ENCODE results near the gene OR51B2.

The OR51B2 gene

DNA sequence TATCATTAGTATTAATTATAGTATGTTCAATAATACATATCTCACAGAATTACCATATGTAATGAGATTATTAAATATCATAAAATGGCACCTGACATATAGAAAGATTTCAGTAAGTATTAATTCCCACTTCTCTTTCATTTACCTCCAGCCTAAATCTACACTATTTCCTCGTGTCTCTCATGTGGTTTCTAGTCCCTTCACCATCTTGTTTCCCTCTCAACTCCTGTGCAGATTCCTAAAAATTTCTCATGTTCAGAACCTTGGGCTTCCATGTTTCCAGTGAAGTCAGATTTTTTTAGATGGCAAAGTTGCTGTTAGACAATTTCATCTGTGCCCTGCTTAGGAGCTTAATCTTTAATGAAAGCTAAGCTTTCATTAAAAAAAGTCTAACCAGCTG lies 40.2 kb downstream of the OR51B2 start:
- no peak for DNase-seq (ENCODE audit: low read depth in 2 of 2)

DNA sequence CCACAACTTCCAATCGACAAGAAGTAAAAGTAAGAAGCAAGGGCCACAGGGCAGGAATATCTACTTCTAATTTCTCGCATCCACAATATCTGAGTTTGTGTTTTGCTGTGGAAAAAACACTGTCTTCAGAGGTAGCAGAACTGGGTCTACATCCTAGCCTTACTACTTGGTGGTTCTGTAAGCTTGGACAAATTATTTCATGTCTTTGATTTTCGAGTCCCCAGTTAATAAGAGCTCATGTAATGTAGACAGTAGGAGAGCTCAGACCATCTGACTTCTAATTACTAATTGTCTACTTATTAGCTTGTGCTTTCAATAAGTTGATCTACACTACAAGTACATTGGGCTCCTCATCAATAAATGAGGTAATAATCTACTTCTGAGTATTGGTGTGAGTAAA lies 41.0 kb downstream of the OR51B2 start:
- no peak for DNase-seq (ENCODE audit: low read depth in 2 of 2)

DNA sequence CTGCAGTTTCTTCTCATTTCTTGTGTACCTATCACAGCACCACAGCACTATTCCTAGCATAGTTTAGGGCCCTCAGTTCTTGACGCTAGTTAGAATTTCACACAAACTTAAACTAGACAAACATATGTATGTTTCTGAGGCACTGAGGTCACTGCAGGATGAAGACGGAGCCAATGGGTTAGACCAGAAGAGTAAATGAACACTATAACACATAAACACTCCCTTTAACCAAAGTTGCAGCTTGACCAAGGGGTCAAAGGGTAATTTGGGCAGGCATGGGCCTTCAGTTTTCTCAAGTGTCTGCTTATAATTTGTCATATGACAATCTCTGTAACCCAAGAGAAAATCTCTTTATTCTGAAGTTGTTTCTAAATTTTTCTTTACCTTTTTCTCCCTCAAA lies 41.5 kb downstream of the OR51B2 start:
- no peak for DNase-seq (ENCODE audit: low read depth in 2 of 2)

DNA sequence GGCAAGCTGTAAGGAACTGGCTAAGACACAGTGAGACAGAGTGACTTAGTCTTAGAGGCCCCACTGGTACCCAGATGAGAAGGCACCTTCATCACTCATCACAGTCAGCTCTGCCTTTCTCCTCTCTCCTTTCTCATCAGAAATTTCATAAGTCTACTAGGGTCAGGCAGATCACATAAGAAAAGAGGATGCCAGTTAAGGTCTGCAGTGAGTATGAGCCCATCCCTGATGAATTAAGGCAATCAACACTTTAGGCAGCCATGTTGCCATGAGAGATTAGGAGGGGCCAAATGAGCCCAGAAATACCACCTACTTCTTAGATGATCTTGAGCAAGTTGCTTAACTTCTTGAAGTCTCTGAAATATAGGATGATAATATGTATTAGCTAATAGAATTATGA lies 42.5 kb downstream of the OR51B2 start:
- DNase-seq (ENCODE audit: low read depth in 2 of 2): no peak

DNA sequence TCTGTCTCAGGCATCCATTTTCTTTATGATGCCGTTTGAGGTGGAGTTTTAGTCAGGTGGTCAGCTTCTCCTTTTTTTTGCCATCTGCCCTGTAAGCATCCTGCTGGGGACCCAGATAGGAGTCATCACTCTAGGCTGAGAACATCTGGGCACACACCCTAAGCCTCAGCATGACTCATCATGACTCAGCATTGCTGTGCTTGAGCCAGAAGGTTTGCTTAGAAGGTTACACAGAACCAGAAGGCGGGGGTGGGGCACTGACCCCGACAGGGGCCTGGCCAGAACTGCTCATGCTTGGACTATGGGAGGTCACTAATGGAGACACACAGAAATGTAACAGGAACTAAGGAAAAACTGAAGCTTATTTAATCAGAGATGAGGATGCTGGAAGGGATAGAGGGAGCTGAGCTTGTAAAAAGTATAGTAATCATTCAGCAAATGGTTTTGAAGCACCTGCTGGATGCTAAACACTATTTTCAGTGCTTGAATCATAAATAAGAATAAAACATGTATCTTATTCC lies 43.5 kb downstream of the OR51B2 start:
- no peak for DNase-seq (ENCODE audit: low read depth in 2 of 2)

DNA sequence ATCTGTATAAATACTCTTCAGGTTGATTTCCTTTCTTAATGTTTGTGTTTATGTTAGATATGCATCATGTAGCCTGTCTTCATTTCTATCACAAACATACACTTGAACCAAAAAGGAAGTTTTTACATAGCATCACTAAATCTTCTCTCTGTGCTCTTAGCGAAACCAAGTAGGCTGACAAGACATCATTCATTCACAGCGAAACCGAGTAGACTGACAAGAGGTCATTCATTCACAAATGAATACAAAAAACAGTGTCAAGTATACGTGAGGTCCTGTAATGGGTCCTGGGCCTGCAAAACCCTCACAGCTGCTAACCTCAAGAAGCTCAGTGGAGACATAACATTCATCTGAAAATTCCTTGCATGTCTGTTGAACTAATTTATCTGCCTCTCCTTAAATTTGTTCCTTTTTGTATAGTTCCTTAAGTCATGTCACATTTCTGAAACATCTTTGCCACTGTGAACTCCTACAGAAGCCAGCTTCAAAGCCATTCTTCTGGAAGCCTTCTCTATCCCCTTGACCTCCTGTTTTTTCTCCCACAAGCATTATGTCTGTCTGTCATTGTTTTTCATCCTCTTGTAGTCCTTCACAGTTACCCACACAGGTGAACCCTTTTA lies 44.5 kb downstream of the OR51B2 start:
- DNase-seq (ENCODE audit: low read depth in 2 of 2): no peak

DNA sequence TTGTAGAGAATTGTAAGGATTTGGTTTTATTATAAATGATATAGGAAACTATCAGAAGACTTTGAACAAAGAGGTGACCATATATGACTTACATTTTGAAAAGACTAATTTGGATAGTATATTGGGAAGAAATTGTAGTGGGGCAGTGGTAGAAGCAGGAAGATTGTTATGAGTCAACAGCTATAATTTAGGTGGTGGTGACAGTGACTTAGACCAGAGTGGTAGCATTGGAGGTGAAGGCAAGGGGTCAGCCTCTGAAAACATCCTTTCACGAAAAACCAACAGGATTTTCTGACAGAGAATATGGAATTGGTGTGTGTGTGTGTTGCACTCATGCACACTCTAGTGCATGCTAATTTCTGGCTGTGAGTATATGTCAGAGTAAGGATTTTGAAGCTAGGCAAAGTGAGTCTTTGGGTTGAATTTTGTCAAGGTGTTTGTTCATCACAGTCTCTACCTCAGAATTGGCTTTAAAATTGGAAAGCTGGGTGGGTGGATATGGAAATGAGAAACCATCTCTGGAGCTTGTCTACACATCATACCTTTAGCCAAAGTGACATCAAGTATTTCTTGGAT lies 46.2 kb downstream of the OR51B2 start:
- DNase-seq (ENCODE audit: low read depth in 2 of 2): no peak

DNA sequence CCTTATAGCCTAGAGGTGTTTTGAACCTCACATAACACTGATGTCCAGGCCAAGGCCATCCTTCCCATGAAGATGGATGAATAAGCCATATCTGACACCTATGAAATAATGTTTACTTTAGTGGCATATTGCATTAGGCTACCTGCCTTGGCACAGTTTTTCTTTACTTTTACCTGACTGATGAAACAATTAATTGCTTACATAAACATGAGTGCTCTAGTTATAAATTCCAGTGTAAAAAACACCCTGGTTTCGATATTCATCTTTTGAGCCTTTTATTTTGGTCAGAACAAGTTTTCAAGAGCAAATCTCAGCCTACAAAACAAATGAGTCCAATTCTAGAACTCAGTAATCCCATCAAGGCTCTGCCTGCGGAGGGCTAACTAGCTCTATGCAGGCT lies 47.4 kb downstream of the OR51B2 start:
- DNase-seq (ENCODE audit: low read depth in 2 of 2): no peak

DNA sequence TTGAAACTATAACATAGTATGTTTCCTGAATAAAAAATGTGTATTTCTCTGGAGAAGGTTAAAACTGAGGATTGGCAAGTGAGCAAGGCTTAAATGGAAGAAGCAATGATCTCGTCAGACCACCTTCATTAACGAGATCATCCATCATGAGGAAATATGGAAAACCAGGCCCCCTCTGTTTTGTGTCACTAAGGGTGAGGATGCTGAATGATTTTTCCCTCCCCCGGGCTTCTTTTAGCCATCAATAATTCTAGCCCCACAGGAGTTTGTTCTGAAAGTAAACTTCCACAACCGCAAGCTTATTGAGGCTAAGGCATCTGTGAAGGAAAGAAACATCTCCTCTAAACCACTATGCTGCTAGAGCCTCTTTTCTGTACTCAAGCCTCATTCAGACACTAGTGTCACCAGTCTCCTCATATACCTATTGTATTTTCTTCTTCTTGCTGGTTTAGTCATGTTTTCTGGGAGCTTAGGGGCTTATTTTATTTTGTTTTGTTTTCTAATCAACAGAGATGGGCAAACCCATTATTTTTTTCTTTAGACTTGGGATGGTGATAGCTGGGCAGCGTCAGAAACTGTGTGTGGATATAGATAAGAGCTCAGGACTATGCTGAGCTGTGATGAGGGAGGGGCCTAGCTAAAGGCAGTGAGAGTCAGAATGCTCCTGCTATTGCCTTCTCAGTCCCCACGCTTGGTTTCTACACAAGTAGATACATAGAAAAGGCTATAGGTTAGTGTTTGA lies 48.6 kb downstream of the OR51B2 start:
- no peak for DNase-seq (ENCODE audit: low read depth in 2 of 2)

DNA sequence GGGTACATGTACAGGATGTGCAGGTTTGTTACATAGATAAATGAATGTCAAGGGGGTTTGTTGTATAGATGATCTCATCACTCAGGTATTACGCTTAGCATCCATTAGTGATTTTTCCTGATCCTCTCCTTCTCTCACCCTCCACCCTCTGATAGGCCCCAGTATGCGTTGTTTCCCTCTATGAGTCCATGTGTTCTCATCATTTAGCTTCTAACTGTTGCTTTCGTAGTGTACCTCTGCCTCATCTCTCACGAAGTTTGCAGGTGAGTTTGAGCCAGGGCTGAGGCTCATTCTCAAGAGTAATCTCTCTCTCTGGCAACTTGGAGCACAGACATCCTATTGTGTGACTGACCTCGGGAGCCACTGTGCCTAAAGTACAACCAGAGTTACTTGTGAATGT lies 49.7 kb downstream of the OR51B2 start:
- no peak for DNase-seq (ENCODE audit: low read depth in 2 of 2)
